CD4-positive, alpha-beta T cell treated with Interleukin-6 for 4 hours (primary cell): Measurements from ENCODE around the gene KHDRBS1.
A peak's percentile ranks its signal among the peaks of the same experiment; 100 is the strongest.
"Not testable (repeated sequence)": the region's sequence is repeated elsewhere in the genome, so short reads cannot be mapped to it uniquely, and the experiment has no call there.

Experiments
- DNase-seq: peaks from one replicate; pipeline ENCODE4 v3.0.0-alpha.2; 2020; ENCODE audit warnings: mixed read lengths

Gene KHDRBS1

DNA sequence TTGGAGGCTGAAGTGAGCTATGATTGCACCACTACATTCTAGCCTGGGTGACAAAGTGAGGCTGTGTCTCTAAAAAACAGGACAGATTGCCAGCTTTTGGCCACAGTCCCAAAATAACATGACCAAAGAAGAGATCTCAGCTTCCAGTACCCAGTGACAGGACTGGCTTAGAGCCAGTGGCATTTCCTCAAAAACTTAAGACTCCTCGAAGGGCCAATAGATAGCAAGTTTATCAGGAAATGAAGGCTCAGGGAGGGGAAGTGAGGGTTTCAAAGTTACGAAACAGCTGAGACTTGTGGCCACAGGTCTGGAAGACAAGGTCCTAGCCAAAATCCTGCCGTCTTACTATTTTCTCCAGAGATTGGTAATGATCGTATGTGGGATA lies 52.8 kb downstream of the KHDRBS1 start:
- DNase-seq: peak; percentile 34

DNA sequence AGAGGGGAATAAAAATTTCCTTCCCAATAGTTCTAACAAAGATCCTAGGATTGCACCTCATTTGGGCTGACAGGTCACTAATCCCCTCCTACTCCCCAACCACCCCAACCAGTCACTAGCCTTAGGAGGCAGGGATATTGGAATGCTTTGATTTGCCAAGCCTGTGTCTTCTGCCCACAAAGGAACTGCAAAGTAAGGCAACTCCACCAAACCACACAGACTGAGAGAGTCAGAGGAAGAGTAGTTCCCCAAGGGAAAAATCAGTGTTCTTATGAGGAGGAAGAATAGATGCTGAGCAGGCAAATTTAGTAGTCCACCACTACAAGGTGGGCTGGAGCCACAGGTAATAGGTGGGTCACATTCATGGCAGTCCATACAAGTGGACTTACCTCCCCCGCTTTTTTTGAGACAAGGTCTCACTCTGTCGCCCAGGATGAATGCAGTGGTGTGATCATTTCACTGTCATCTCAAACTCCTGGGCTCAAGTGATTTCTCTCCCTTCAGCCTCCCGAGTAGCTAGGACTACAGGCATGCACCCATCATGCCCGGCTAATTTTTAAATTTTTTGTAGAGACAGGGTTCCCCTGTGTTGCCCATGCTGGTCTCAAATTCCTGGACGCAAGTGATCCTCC lies 55.4 kb downstream of the KHDRBS1 start:
- no peak for DNase-seq

GRCh38 chr1:32071758-32072621 lies 58.3 kb downstream of the KHDRBS1 start:
- peak; percentile 17 for DNase-seq

GRCh38 chr1:32072622-32073298 lies 59.1 kb downstream of the KHDRBS1 start, which contains the start of gene TMEM39B:
TMEM39B (plus strand) TSS chr1:32072939; CDS start chr1:32073048, 109 bp downstream.
- peak; percentile 97 for DNase-seq

GRCh38 chr1:32073299-32074229 lies 59.9 kb downstream of the KHDRBS1 start:
- DNase-seq: no peak

DNA sequence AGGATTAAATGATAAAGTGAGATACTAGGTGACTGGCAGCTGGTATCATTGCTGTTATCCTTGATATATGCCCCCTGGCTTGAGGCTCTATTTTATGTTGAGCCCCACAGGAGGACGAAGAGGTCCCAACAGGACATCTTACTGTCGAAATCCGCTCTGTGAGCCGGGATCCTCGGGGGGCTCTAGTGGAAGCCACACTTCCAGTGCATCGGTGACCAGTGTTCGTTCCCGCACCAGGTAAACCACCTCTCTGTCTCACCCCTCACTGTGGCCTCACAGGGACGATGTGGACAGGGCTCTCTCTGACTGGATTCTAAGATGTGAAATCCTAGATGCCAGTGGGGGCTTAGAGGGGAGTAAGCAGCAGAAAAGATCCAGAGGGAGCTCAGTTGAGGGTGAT lies 61.2 kb downstream of the KHDRBS1 start:
- DNase-seq: no peak

DNA sequence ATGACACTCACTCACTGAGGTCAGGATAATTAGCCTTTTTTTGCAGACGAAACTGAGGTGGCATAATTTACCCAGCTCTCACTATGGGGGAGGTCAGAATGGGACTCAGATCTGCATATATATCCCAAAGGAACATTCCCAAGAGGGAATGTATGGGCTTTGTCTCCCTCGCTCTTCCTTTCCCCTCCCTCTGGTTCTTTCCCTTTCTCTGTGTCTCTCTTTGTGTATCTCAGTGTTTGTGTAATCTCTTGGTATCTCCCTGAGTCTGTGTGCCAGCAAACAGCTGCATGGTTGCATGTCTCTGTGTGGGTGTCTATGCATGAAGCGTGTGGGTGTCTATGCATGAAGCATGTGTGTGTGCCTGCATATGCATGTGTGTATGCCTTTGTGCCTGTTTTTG lies 63.8 kb downstream of the KHDRBS1 start:
- DNase-seq: no peak

- no peak for DNase-seq
Measured at GRCh38 chr1:32082022-32082421, 68.4 kb downstream of the KHDRBS1 start.

- not testable (repeated sequence) for DNase-seq
Measured at GRCh38 chr1:32086381-32086780, 72.7 kb downstream of the KHDRBS1 start.

GRCh38 chr1:32091176-32091575 lies 77.5 kb downstream of the KHDRBS1 start:
- DNase-seq: no peak

DNA sequence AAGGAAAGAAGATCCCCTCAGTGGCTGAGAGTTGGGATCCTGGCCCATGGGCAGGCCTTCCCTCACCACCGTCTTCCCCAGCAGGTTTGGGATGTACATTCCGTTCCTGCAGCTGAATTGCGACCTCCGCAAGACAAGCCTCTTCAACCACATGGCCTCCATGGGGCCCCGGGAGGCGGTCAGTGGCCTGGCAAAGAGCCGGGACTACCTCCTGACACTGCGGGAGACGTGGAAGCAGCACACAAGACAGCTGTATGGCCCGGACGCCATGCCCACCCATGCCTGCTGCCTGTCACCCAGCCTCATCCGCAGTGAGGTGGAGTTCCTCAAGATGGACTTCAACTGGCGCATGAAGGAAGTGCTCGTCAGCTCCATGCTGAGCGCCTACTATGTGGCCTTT lies 77.9 kb downstream of the KHDRBS1 start:
- no peak for DNase-seq
